ENCODE measurements around the gene SCN2A.
"Not testable (repeated sequence)": the region's sequence is repeated elsewhere in the genome, so short reads cannot be mapped to it uniquely, and the experiment has no call there.

The SCN2A gene

GRCh38 chr2:165256618-165257017, 17.4 kb downstream of the SCN2A start:
- DNase-seq: no peak

GRCh38 chr2:165260347-165260746, 21.1 kb downstream of the SCN2A start:
- not testable (repeated sequence) for DNase-seq

GRCh38 chr2:165268754-165269153, 29.5 kb downstream of the SCN2A start:
- no peak for DNase-seq

- DNase-seq: no peak
Measured at GRCh38 chr2:165273176-165273575, 34.0 kb downstream of the SCN2A start.

GRCh38 chr2:165274698-165275097, 35.5 kb downstream of the SCN2A start:
- DNase-seq: no peak

GRCh38 chr2:165275932-165276331, 36.7 kb downstream of the SCN2A start:
- no peak for DNase-seq

- DNase-seq: no peak
Measured at GRCh38 chr2:165277295-165277694, 38.1 kb downstream of the SCN2A start.

GRCh38 chr2:165277860-165278656, 38.8 kb downstream of the SCN2A start:
- no peak for DNase-seq

- no peak for DNase-seq
Measured at GRCh38 chr2:165280356-165280755, 41.1 kb downstream of the SCN2A start.

- no peak for DNase-seq
Measured at GRCh38 chr2:165281387-165281786, 42.2 kb downstream of the SCN2A start.

- DNase-seq: no peak
Measured at GRCh38 chr2:165283342-165283741, 44.1 kb downstream of the SCN2A start.

GRCh38 chr2:165287094-165287778, 48.0 kb downstream of the SCN2A start:
- DNase-seq: no peak

- DNase-seq: no peak
Measured at GRCh38 chr2:165289069-165289468, 49.9 kb downstream of the SCN2A start.

- DNase-seq: peak; percentile 59 to 60
Measured at GRCh38 chr2:165293440-165294420, 54.5 kb downstream of the SCN2A start.

GRCh38 chr2:165294912-165295311, 55.7 kb downstream of the SCN2A start:
- DNase-seq: no peak

GRCh38 chr2:165295643-165296042, 56.4 kb downstream of the SCN2A start:
- no peak for DNase-seq

GRCh38 chr2:165305391-165306096, 66.3 kb downstream of the SCN2A start:
- DNase-seq: no peak

GRCh38 chr2:165307317-165307716, 68.1 kb downstream of the SCN2A start:
- no peak for DNase-seq

GRCh38 chr2:165311949-165312348, 72.7 kb downstream of the SCN2A start:
- no peak for DNase-seq

- no peak for DNase-seq
Measured at GRCh38 chr2:165312999-165313398, 73.8 kb downstream of the SCN2A start.

- no peak for DNase-seq
Measured at GRCh38 chr2:165313509-165313908, 74.3 kb downstream of the SCN2A start.

- no peak for DNase-seq
Measured at GRCh38 chr2:165328272-165328671, 89.1 kb downstream of the SCN2A start.

Data from NCI-H1930 (cell line).